ENCODE measurements around the gene TP63.

The TP63 gene

DNA sequence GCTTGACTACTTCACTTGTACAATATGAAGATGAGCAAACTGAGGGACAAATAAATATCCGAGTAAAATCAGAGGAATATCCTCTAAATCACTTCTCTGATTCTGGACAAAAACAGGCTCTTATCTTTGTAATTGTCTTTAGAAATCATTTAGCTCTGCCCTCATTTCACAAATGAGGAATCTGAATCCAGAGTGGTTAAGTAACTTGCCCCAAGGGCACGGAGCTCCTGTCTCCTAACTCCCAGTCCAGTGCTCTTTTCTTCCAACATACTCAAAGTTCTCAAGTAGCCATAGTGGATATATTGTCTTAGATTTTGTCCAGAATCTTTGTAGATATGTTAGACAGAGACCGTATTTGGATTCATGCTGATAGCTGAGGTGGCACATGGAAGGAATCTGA is 156.0 kb downstream of the TP63 start:
- no peak for DNase-seq

DNA sequence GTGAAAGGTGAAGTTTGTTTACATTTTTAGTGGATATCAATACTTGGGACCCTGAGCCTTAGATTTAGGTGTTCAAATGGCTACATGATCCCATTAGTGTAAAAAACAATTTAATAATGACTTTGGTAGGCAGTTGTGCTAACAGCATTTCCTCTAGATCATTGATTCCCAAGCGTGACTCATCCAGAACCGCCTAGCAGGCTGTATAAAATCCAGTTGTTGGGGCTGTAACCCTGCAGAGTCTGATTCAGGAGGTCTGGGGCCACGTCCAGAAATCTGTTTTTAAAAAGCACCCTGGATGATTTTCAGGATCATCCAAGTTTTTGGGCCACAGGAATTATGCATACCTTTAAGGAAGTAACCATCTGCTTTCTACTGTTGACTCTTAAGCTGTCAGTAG is 156.4 kb downstream of the TP63 start:
- no peak for DNase-seq

DNA sequence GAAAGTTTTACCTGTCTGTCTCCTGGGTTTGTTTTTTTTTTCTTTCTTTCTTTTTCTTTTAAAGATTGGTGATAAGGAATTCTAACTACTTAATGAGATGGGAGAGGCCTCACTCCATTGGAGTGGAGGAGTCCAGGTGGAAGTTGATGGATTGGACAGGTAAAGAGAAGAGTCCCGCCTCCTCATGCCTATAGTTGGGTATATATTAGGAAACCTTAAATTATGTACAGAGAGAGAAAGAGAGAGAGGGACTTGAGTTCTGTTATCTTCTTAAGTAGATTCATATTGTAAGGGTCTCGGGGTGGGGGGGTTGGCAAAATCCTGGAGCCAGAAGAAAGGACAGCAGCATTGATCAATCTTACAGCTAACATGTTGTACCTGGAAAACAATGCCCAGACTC is 158.2 kb downstream of the TP63 start:
- no peak for DNase-seq

DNA sequence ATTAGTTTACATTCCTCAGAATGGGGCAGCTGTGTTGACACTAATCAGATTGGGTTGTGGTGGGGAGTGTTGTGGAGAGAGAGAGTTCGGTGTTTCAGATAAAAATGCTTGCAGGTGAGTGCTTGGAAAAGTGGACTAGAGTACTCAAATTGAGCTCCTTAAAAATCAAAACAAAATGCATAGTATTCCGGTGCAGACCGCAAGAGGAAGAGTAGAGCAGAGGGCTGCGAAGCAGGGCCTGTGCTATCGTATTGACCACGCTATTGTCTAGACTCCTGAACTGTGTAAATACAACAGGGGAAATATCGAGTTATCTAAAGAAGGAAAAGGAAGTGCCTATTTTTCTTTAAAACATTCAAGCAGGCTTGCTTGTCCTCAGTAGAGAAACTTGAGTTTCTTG is 159.5 kb downstream of the TP63 start:
- DNase-seq = no peak

DNA sequence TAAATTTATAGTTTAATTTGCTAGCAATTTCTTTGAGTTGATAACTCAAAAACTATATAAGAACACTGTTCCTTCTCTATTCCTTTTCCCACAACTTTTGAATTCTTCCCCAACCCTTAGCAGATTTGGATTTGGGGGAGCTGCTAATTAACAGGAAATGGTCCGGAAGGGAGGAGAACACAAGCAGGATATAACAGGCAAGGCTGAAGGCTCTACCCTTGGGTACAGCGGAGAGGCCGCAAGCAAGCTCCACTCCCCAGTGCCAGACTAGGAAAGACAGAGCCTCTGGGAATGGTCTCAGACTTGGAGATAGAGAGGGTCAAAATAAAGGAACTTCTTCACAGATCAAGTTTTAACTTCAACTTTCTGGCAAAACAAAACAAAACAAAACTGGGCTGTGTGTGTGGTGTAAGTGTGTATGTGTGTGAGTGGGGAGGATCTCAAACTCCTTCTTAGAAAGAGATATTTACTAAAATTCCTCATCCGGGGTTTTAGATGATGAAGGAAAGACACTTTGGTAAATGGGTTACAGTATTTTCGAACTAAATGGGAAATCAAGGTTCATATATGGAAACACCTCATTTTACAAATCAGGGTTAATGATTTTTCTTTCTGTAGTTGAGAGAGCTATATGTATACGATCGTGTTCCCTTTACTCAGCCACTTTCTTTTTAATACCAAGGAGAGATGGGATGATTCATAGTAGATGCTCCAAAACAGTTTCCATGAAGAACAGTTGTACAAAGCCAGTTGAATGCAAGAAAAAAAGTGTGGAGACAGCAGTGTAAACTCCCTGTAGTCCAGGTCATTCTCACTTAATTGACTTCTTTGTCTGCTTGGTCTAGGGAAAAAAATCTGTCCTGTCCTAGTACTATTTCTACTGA is 161.1 kb downstream of the TP63 start:
- DNase-seq = no peak

DNA sequence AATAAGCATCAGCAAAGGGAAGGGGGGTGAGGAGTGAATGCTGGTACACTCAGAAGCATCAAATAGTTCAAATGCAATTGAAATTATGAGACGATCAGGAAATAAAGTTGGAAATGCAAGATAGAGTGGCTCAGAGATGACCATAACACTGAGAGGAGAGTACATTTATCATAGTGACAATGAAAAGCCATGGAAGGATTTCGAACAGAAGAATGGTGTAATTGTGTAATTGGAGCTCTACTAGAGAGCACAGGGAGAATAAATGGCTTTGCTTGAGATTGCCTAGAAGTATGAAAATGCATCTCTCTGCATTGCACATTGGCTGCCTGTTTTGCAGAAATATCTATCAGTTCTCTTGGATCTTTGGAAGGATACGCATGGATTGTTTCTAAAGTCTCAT is 163.3 kb downstream of the TP63 start:
- DNase-seq = no peak

DNA sequence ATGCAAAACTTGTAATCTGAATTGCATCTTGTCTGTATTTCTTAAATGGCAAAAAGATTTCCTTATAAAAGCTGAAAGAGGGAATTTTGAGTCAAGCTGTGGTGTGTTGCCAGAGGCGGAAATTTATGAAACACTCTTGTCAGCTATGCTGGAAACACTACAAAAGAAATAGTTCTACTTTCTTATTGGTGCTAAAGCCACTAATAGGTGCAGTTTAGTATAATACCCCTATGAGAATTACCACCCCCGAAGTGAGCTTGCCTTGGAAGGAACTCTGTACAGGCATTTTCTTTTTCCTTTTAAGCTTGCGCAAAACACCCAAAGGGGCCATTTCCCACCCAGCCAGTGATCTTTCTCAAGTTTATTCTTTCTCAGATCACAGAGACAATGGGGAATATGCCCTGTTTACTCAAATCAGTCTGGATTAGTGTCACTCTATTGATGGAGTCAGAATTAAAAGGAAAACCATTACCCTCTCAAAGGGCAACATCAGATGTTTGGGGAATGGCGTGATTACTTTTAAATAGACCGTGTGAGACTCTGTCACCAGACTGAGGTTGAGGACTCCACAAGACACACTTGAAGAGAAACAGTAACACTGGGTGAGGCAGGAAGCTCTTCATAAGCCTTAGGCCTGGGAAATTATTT is 166.0 kb downstream of the TP63 start:
- no peak for DNase-seq

DNA sequence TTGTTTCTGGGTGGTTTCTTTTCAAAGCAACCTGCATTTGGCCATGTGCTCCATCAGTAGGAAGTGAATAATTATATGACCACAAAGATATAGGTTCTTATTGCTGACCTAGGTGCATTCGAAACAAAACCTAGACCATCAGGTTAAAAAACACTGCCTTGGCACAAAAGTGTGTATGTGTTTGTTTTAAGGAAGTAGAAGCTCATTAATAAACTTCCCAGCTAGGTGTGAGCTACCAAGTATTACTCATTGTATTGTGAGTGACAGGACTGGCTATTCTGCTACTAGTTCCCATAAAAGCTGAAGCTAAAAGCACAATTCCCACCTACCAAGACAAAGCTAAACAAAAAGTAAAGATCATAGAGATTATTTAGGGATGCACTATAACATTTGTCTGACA is 168.2 kb downstream of the TP63 start:
- no peak for DNase-seq

DNA sequence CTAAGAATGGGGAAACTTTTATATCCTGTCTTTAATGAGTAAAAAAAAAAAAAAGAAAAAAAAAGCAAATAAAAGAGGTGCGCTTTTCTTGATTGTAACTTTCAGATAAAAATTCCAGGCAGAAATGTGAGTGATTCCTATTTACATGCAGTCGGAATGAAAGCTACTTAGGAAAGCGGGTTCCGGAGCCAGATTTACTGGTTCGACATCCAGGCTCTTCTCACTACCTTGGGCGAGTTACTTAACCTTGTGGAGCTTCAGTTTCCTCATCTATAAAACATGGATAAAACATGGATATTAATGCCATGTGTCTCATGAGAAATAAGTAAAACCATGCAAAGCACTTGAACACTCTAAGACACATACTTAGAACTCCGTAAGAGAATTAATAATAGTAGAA is 169.2 kb downstream of the TP63 start:
- DNase-seq = no peak

DNA sequence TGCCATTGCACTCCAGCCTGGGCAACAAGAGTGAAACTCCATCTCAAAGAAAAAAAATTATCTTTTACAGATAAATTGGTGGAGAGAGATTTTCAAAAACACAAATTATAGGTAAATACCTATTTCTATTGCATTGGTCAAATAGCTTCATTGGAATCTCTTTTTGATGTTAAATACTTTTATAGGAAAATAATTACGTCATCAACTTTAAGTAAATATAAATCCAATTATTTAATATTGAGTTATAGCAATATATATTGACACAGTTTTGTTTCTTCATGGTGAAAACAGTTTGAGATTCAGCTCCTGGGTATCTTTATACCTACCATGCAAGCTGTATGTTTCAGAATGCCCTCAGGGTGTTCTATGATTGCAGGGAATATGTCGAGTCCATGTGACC is 172.1 kb downstream of the TP63 start:
- DNase-seq = no peak

DNA sequence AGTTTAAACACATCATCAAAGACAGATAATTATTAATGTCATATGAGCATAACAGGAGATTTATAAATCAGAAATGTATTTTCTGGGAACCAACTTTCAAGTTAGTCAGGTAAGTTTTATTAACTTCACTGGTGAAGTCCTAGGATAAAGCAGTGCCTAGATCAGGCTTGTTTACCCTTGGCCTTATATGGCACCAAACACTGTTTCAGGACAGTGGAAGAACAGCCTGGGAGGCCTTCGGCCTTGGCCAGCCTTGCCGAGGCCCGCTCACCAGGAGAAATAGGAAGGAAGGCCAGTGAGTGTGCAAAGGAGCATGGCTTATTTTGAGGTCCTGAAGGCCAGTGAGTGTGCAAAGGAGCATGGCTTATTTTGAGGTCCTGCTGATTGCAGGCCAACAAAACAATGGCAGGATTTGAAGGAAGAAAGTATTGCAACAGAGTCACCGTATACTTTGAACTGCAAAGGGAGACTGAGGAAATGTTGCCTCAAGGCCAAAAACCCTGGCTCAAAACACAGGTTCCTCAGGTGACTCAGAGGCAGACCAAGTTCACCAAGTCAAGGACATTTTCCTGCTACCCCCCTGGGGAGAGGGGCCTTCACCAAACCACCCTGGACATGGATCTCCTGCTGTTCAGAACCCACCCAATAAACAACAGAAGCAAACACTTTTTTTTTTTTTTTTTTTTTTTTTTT is 174.3 kb downstream of the TP63 start:
- no peak for DNase-seq

DNA sequence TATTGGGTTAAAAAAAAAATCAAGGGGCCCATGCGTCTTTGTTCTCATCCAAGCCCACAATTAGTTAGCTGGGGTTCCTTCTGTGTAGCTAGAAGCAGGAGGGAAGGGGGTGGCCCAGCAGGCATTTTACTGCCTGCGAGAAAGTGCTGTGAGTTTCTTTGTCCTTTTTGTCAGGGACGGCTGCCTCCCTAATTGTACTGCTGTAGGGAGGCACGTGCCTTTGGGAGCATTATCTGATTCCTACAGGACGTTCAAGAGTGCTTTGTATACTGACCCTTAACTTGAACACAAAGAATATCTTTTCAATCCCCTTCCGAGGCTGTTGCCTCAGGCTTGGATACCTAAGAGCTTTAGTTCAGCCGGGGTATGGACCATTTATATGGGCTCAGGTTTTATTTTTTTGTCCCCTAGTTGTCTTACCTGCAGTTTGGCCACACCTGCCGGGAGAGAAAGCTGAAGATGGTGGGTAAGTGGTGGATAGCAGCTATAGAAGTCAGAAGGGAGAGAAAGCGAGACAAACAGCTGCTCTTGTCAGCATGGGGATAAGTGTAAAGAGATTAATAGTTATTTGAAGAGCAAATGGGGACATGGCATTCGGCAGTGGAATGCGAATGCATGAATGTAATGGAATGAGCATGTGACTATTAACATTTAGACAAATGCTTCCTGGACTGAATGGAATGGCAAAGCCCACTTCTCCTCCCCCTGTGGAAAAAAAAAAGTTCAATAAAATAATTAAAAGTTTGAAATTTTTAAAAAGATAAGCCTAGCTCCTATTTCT is 175.2 kb downstream of the TP63 start:
- DNase-seq = no peak

DNA sequence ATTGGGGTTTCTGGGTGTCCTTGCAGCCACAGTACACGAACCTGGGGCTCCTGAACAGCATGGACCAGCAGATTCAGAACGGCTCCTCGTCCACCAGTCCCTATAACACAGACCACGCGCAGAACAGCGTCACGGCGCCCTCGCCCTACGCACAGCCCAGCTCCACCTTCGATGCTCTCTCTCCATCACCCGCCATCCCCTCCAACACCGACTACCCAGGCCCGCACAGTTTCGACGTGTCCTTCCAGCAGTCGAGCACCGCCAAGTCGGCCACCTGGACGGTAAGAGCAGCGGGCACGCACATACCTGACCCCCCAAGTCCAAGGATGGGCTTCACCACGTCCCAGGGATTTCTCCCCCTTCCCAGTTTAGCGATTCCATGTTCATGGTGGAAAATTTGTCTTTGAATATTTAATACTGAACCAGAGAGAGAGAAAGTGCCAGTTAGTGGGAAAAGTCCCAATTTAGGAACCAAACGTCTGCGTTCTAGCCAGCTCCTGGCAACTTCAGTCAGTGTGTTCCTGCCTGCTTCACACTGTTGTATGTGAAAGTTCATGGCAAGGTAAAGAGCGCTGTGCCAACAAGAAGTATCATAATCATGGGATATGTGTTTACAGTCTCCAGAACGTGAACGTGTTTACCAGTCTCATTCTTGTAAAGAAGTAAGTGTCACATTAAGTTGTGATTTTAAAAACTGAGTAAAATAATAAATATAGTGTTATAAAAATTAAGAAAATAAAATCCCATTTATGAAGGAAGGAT is 177.2 kb downstream of the TP63 start:
- no peak for DNase-seq

DNA sequence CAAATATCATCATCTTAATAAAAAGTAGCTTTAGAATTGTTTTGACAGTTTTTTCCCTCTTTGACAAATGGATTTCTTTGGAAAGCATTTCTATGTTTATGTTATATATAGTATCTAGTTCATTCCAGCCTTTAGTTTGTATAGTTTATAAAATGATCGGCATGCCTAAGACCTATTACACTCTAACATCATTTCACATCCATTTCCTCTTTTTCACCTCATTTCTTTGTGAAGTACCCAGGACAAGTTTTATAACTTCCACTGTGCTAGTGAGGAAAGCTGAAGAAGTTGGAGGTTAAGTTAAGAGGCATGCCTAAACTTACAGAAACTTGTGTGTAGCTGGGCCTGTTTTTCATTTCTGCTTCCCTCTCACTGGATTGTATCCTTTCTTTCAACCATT is 178.4 kb downstream of the TP63 start:
- DNase-seq = no peak

DNA sequence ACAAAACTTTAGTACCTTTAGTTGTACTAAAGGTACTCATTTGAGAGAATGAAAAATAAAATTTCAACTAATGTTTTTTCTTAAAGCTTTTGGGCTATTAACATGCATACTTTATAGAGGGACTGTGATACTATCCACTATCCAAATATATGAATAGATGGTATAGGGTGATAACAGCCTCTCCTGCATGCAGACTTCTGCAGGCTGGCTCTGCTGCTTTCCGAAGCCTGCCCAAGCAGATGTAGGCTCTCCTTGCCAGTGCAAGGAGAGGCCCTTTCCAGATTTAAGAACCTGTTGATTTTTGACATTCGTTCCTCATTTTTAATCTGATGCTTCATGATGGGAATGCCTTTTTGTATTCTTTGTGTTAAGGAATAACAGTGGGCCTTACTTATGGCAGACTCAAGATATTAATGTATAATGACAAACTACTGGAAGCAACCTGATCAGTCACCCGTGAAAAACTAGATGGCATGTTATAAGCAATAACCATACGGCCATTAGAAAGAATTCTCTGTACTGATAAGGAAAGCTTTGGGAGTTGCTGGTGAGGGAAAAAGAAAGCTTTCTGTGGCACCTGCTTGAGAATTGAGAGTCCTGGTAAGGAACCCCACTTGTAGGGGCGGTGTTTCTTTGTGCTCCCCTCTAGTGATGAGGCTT is 181.7 kb downstream of the TP63 start:
- no peak for DNase-seq

DNA sequence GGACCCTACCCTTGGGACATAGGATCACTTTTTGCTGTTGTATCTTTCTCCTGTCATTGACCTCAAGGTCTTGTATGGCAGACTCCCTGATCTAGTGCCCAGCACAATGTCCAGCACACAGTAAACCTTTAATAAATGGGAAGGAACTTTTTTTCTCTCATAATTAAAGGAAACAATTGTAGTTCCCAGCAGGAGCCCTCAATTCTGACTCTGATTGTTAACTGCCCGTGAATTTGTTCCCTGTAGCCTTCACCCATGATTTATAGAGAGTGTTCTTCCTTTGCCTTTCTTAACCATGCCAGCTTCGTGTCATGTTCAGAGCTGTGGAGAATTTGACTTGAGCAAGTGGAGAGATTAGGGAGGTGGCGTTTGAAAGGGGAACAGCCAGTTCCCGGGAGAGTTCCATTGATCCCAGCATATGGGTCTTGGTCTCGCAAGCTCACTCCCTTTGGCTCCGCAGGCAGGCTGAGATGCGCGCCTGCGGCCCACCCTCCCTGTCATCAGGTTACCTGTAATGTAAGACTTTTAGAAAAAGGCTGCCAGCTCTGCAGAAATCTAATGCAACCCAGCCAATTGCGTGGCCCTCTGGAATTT is 182.6 kb downstream of the TP63 start:
- no peak for DNase-seq

DNA sequence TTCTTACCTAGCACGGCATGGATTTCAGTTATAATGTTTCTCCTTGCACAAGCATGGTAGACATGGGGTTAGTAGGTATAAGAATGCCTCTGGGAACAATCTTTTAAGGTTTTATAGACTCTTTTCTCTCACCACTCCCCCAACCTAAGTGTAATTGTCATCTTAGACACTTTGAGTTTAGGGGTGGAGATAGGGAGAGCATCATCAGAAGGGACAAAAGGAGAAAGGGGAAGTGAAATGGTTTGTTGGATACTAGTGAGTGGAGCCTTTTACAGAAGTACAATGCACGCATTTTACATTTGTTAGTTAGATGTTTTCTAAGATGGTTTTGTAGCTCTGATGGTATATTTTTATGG is 189.2 kb downstream of the TP63 start:
- no peak for DNase-seq

DNA sequence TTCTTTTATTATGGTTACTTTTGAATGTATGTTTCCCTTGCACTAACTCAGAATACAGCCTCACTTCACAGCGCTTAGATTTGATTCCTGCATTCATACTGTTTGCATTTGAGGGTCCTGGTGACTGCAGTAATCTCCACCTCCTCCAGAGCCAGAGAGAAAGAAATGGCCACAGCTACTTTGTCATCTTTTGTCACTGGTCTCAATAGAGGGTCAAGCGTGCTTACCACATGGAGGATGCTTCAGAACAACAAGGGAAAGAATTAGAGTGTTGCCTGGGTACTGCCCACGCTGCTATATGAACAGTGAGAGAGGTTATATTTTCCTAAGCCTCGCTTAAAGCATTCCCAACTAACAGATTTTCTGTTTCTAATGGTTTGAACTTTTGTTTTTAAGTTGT is 190.1 kb downstream of the TP63 start:
- no peak for DNase-seq

DNA sequence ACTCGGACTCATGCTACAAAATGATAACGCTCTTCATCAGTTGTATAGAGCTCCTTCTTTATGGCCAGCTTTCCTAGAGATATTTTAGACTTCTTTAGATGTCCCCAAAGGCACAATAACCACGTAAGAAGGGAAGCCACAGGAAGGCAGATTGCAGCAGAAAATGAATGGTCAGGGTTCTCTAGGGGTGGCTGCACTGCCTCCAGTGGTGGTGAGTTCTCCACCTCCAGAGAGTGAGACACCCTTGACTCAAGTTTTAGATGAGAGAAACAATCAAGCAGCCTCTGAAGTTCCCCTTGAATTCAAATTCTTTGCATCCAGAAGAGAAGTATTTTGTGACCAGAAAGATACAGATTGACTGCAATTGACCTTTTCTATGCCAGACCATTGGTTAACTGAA is 191.5 kb downstream of the TP63 start:
- no peak for DNase-seq

DNA sequence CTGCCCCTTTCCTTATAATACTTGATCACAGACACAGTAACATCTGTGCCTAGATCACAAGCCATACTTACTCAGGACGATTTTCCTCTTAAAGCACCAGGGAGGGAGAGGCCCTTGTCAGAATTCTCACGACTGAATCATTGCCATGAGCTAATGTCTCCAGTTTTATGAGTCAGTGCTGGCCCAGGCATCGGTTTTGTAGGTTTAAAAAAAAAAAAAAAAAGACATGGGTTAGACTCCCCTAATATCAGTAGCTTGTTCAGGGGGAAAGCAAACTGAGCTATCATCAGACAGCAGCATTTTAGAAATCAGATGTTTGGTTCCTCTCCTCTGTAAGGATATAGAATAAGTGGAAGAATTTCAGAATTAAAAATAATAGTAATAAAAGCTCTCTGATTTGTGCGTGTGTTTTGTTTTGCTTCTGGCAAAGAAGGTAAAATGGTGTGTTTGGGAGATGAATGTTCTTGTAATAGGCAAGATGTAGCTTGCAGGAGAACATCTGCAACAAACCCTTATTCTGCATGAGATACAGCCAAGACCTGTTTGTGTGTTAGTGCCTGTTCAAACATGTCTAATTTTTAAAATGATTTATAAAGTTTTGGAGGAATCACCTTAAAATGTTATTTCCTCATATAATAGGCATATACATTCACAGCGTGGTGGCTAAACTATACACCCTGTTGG is 193.6 kb downstream of the TP63 start:
- DNase-seq = no peak

DNA sequence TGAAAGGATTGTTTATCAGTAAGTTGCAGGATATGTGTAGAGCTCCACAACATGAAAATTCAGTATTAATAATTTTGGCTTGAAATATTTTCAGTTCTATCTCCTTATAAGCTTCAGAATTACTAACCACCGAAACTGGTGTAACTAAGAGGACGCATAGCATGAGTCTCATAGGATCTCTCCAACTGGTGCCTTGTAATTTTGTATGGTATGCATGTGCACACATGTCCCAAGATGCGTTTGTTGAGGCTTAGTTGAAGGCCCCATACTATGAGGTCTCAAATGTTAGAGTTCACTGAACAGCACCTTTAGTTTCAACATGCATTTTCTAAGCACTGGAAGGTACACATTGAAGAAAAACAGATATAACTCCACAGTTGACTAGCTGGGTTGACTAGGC is 195.4 kb downstream of the TP63 start:
- DNase-seq = no peak

All from activated gamma-delta T cell treated with Interleukin-2 at 50 U/mL for 16 hours (primary cell).